ENCODE measurements around the gene GMPR2.

Gene GMPR2

GRCh38 chr14:24254630-24255392 lies 22.1 kb downstream of the GMPR2 start:
- no peak for DNase-seq

GRCh38 chr14:24255438-24255837 lies 22.7 kb downstream of the GMPR2 start:
- DNase-seq: no peak

- DNase-seq: no peak
These were observed 23.4 kb downstream of the GMPR2 start for GRCh38 chr14:24255931-24256711.

- DNase-seq: no peak
These were observed 24.2 kb downstream of the GMPR2 start for GRCh38 chr14:24256960-24257359.

- DNase-seq: no peak
These were observed 25.4 kb downstream of the GMPR2 start for GRCh38 chr14:24258119-24258518.

GRCh38 chr14:24258548-24259265 lies 26.0 kb downstream of the GMPR2 start:
- DNase-seq: no peak

- no peak for DNase-seq
These were observed 26.7 kb downstream of the GMPR2 start for GRCh38 chr14:24259282-24260025.

- no peak for DNase-seq
These were observed 27.5 kb downstream of the GMPR2 start for GRCh38 chr14:24260026-24260779.

- no peak for DNase-seq
These were observed 28.0 kb downstream of the GMPR2 start for GRCh38 chr14:24260780-24261157.

GRCh38 chr14:24261256-24261968 lies 28.7 kb downstream of the GMPR2 start:
- no peak for DNase-seq

- no peak for DNase-seq
These were observed 29.2 kb downstream of the GMPR2 start for GRCh38 chr14:24261969-24262327.

- DNase-seq: no peak
These were observed 30.3 kb downstream of the GMPR2 start, which contains the start of gene TGM1 for GRCh38 chr14:24262821-24263733. Gene TGM1 (minus strand): TSS chr14:24263177. CDS start chr14:24262352, 825 bp downstream.

- DNase-seq: no peak
These were observed 31.1 kb downstream of the GMPR2 start for GRCh38 chr14:24263848-24264247.

GRCh38 chr14:24264298-24264697 lies 31.6 kb downstream of the GMPR2 start:
- DNase-seq: no peak

- no peak for DNase-seq
These were observed 33.9 kb downstream of the GMPR2 start for GRCh38 chr14:24266344-24267244.

- no peak for DNase-seq
These were observed 34.8 kb downstream of the GMPR2 start for GRCh38 chr14:24267516-24267915.

- DNase-seq: no peak
These were observed 35.5 kb downstream of the GMPR2 start for GRCh38 chr14:24268225-24268624.

- no peak for DNase-seq
These were observed 36.6 kb downstream of the GMPR2 start for GRCh38 chr14:24269368-24269767.

- DNase-seq: no peak
These were observed 37.3 kb downstream of the GMPR2 start for GRCh38 chr14:24269910-24270536.
